ENCODE data around the gene PPP1R15B.

DNA sequence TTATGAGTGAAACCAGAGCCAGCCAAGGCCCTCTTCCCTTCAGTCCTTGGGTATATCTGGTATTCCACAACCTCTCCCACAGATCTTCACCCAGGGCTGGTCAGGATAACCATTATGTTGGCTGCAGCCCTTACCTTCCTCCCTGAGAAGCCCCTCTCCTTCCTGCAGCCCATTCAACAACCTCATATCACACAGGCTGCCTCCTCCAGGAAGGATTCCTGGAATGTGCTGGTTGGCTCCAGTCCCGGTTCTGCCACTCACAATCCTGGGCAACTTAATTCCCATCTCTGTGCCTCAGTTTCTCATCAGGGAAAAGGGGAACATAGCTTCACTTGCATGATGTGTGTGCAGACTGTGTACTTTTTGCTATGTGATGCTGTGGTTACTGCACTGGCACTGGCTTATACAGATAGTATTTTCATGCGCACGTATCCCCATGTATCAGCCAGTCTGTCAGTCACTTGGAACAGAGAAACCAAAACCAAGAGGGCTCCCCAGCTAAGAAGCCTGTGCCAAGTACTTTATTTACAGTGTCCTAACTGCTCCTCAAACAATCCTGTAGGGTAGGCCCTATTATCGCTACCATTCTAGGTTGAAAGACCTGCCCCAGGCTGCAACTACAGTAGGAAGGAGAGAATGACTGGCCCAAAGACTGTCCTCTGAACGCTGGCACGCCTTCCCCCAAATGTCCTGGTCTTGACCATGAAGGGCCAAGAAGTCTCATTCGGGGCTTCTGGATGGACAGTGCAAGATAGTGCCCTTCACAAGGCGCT lies 39.9 kb upstream of the PPP1R15B start:
- TF ChIP-seq, protein P1, sequence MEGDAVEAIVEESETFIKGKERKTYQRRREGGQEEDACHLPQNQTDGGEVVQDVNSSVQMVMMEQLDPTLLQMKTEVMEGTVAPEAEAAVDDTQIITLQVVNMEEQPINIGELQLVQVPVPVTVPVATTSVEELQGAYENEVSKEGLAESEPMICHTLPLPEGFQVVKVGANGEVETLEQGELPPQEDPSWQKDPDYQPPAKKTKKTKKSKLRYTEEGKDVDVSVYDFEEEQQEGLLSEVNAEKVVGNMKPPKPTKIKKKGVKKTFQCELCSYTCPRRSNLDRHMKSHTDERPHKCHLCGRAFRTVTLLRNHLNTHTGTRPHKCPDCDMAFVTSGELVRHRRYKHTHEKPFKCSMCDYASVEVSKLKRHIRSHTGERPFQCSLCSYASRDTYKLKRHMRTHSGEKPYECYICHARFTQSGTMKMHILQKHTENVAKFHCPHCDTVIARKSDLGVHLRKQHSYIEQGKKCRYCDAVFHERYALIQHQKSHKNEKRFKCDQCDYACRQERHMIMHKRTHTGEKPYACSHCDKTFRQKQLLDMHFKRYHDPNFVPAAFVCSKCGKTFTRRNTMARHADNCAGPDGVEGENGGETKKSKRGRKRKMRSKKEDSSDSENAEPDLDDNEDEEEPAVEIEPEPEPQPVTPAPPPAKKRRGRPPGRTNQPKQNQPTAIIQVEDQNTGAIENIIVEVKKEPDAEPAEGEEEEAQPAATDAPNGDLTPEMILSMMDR (IDR thresholded peaks at IDR 0.05) = no peak
- no peak for TF ChIP-seq POLR2A (IDR thresholded peaks at IDR 0.05)

All from testis (tissue), 2 donors.